ENCODE measurements around the gene DRAM1. TPM values are rescaled to one million over a fixed set of nuclear protein-coding genes. Genes with fewer than 3 reads are reported as not detected.
A peak's percentile ranks its signal among the peaks of the same experiment; 100 is the strongest.

The DRAM1 gene
- total and polyA plus RNA-seq, 10 of the 15 experiments (the other 5 are each of a cell fraction or from before 2014, with no cell fraction given) = 22.4 to 91.5 (median 41.4) TPM

- no peak overlapping the region for H3K9ac ChIP-seq (ENCODE audit: control insufficient read depth, insufficient read depth, low read length)
- peaks cover 49% of the 10 kb centered on the region for H3K4me1 ChIP-seq (ENCODE audit: control insufficient read depth, insufficient read depth, low read length)
- no peak overlapping the region for H2AFZ ChIP-seq (ENCODE audit: control insufficient read depth, low read depth, low read length)
- H3K4me3 ChIP-seq = no peak overlapping the region
- H3K79me2 ChIP-seq (ENCODE audit: control insufficient read depth, insufficient read depth, low read length) = peaks cover 57% of the 10 kb centered on the region
- DNase-seq (ENCODE audit: low read depth, low spot score) (no peak), FAIRE-seq (no peak), ATAC-seq (no peak)
- TF ChIP-seq STAT3 (IDR thresholded peaks at IDR 0.05; ENCODE audit: low read depth, low read length) = no peak
- peak; percentile 44; the same call in 1 of the 2 replicates for TF ChIP-seq MTA3 (IDR thresholded peaks at IDR 0.05; ENCODE audit: borderline replicate concordance, low read length)
- TF ChIP-seq, protein P1, sequence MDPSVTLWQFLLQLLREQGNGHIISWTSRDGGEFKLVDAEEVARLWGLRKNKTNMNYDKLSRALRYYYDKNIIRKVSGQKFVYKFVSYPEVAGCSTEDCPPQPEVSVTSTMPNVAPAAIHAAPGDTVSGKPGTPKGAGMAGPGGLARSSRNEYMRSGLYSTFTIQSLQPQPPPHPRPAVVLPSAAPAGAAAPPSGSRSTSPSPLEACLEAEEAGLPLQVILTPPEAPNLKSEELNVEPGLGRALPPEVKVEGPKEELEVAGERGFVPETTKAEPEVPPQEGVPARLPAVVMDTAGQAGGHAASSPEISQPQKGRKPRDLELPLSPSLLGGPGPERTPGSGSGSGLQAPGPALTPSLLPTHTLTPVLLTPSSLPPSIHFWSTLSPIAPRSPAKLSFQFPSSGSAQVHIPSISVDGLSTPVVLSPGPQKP (IDR thresholded peaks at IDR 0.05; ENCODE audit: low read depth, low read length) = no peak
- TF ChIP-seq MEF2B (IDR thresholded peaks at IDR 0.05; ENCODE audit: partially characterized antibody, poor library complexity, severe bottlenecking) = no peak
- TF ChIP-seq BACH1 (IDR thresholded peaks at IDR 0.05; ENCODE audit: borderline replicate concordance) = no peak
- WGBS (ENCODE audit: insufficient coverage, insufficient replicate concordance, low lambda C conversion rate, missing lambda C conversion rate) = 100% methylated on average over 1 of the region's 1 CpG
- BruUV-seq (replicated peaks) = no TSS peak
- RAD21 ChIA-PET (ENCODE audit: unreplicated experiment) = interaction anchor here (0.5 to 7.0 kb wide), 18 partner anchors 11 to 937 kb away, joined by 3 to 36 read pairs (median 3); partner anchors contain the start of gene WASHC3
- peaks cover 8 to 31% of the 10 kb centered on the region in 2 experiments for H3K36me3 ChIP-seq (ENCODE audit: control insufficient read depth in 2 of 2, insufficient read depth in 2 of 2, low read length in 1 of 2)
- SMC1A ChIA-PET (ENCODE audit: uncharacterized antibody, unreplicated experiment) = interaction anchor here (0.7 to 10.7 kb wide), 23 partner anchors 8 to 1607 kb away, joined by 3 to 98 read pairs (median 4); partner anchors contain the start of gene WASHC3
- H3K4me2 ChIP-seq (ENCODE audit: control insufficient read depth, insufficient read depth) = no peak overlapping the region; the same call in 1 of the 2 replicates
- in situ Hi-C loops (cut with MboI) = loop anchor here (25.0 kb wide), 1 partner anchor 1595 kb away; no protein-coding TSS in a partner anchor
- no peaks in the 10 kb centered on the region for H4K20me1 ChIP-seq (ENCODE audit: control insufficient read depth, insufficient read depth)
- CTCF ChIA-PET = interaction anchor here (0.8 to 7.9 kb wide), 16 partner anchors 16 to 869 kb away, joined by 3 to 72 read pairs (median 4); partner anchors contain the start of gene WASHC3
- H3K27ac ChIP-seq (ENCODE audit: control insufficient read depth, insufficient read depth) = peak overlapping the region; percentile 68
- intact Hi-C loops (cut with micrococcal nuclease; ENCODE audit: unreplicated experiment) = loop anchor here (10.0 kb wide), 1 partner anchor 363 kb away; no protein-coding TSS in a partner anchor
- no peaks in the 10 kb centered on the region for H3K27me3 ChIP-seq (replicated peaks in 1 of 2; ENCODE audit: control insufficient read depth in 2 of 2, insufficient read depth in 2 of 2, low read length in 1 of 2)
- H3K9me3 ChIP-seq (replicated peaks; ENCODE audit: control insufficient read depth, insufficient read depth, low read length) = no peaks in the 10 kb centered on the region
- POLR2A ChIA-PET = interaction anchor here (0.6 to 1.2 kb wide), 4 partner anchors 8 to 341 kb away, joined by 3 to 4 read pairs (median 3); partner anchors contain the start of gene WASHC3
Measured at GRCh38 chr12:101942250-101942605, 64.8 kb downstream of the DRAM1 start.
